Lower leg skin (tissue), 4 donors: ENCODE measurements around the gene ATP13A1. TPM values are rescaled to one million over a fixed set of nuclear protein-coding genes. Genes with fewer than 3 reads are reported as not detected.
"Not testable (repeated sequence)": the region's sequence is repeated elsewhere in the genome, so short reads cannot be mapped to it uniquely, and the experiment has no call there.

ENCODE experiments used
- DNase-seq, 2 donors: peaks; one replicate each; pipeline ENCODE4 v3.0.0-alpha.2; 2019; ENCODE audit warnings: low spot score in 2 of 2
- H3K4me3 ChIP-seq: fragments of 200-600 bp; sonication (generic); 2 replicates; pipeline ENCODE4 v1.5.1; 2017; ENCODE audit warnings: mild to moderate bottlenecking, low read depth; ENCODE audit not compliant: poor library complexity, severe bottlenecking
- CTCF ChIP-seq, 3 donors: fragments of 450-650 bp; IDR thresholded peaks; one replicate each; pipeline ENCODE4 v1.5.1; 2016; ENCODE audit warnings: antibody characterized with exemption in 3 of 3, mild to moderate bottlenecking in 3 of 3, moderate library complexity in 2 of 3
- POLR2A ChIP-seq, 2 donors: fragments of 450-650 bp; IDR thresholded peaks; one replicate each; pipeline ENCODE4 v1.6.1; 2016 to 2017; ENCODE audit warnings: antibody characterized with exemption in 2 of 2, mild to moderate bottlenecking in 1 of 2, moderate library complexity in 1 of 2
- WGBS, 2 donors: methylation state at CpG; one replicate each; pipeline ENCODE4 v1.1.5; 2018; 5-methylcytosine and 5-hydroxymethylcytosine counted together
- intact Hi-C: fragments of 100-400 bp; cut with DNase I; formaldehyde crosslinking; loops from one replicate; pipeline ENCODE4 v1.15.0; 2023; ENCODE audit warnings: low total_unique reads
- total RNA-seq, 4 donors: library from RNA; depleted of rRNA; stranded (reverse); fragments of >200 nt; gene quantifications; one replicate each; pipeline ENCODE4 v1.1.0, GENCODE V29; 2016

The ATP13A1 gene
- total RNA-seq, 4 donors from 2014 or later, result 60.8 to 162 (median 109) TPM

GRCh38 chr19:19602136-19602712, 61.3 kb downstream of the ATP13A1 start:
- intact Hi-C loops, result no loop called here
- H3K4me3 ChIP-seq, result no peak overlapping the region
- no peak for DNase-seq
- 75 to 78% methylated on average over 9 of the region's 9 CpGs for WGBS, 2 donors
- TF ChIP-seq POLR2A (IDR thresholded peaks at IDR 0.05) (no peak), CTCF (IDR thresholded peaks at IDR 0.05) (no peak)

GRCh38 chr19:19600793-19601330, 62.6 kb downstream of the ATP13A1 start:
- TF ChIP-seq POLR2A (IDR thresholded peaks at IDR 0.05) (no peak), CTCF (IDR thresholded peaks at IDR 0.05) (no peak)
- intact Hi-C loops, result no loop called here

GRCh38 chr19:19598728-19599451, 64.6 kb downstream of the ATP13A1 start:
- H3K4me3 ChIP-seq, intact Hi-C loops, DNase-seq: not testable (repeated sequence)
- WGBS, 2 donors, result 86 to 89% methylated on average over 20 of the region's 20 CpGs

More at GRCh38 chr19:19600793-19601330, 62.6 kb downstream of the ATP13A1 start:
- DNase-seq, result no peak
- WGBS, 2 donors, result 76 to 80% methylated on average over 1 of the region's 1 CpG
- H3K4me3 ChIP-seq, result no peak overlapping the region

GRCh38 chr19:19597809-19598306, 65.6 kb downstream of the ATP13A1 start:
- no peak for DNase-seq
- no peak overlapping the region for H3K4me3 ChIP-seq
- intact Hi-C loops, result no loop called here
- no peak for TF ChIP-seq CTCF (IDR thresholded peaks at IDR 0.05)
- TF ChIP-seq POLR2A (IDR thresholded peaks at IDR 0.05), result no peak
- 77 to 83% methylated on average over 8 of the region's 8 CpGs for WGBS, 2 donors

Other genes with a start within 250 kb of the ATP13A1 start
- 1 to 10 TPM; 4.0 to 8.9 (median 6.7) TPM for gene TSSK6, start 148.1 kb downstream of the ATP13A1 start, total RNA-seq
- 100 to 1,000 TPM in 2 of 4 donors, 10 to 100 TPM in 2; 31.4 to 179 (median 108) TPM for gene NDUFA13, start 147.5 kb downstream of the ATP13A1 start, total RNA-seq
- 1 to 10 TPM in 1 of 4 donors, under 1 TPM in 3; 0.15 to 2.8 (median 0.49) TPM for gene YJEFN3, start 134.8 kb downstream of the ATP13A1 start, total RNA-seq
- 1 to 10 TPM in 1 of 4 donors, under 1 TPM in 1, not detected in 2; 0.17 to 1.4 TPM for gene CILP2, start 125.4 kb downstream of the ATP13A1 start, total RNA-seq
- gene PBX4, start 45.0 kb downstream of the ATP13A1 start, total RNA-seq, result 10 to 100 TPM in 1 of 4 donors, 1 to 10 TPM in 3; 3.8 to 15.8 (median 5.9) TPM
- gene LPAR2, start 35.5 kb downstream of the ATP13A1 start, total RNA-seq, result 10 to 100 TPM; 16.5 to 31.6 (median 28.2) TPM
- gene GMIP, start 20.0 kb downstream of the ATP13A1 start, total RNA-seq, result 10 to 100 TPM in 3 of 4 donors, 1 to 10 TPM in 1; 6.4 to 21.0 (median 19.1) TPM
- gene ZNF101, start 5.2 kb upstream of the ATP13A1 start, total RNA-seq, result 10 to 100 TPM in 1 of 4 donors, 1 to 10 TPM in 3; 4.5 to 18.6 (median 7.2) TPM
- gene ZNF14, start 69.4 kb upstream of the ATP13A1 start, total RNA-seq, result 1 to 10 TPM; 6.9 to 9.4 (median 8.1) TPM
- 10 to 100 TPM; 19.9 to 44.5 (median 28.0) TPM for gene ZNF506, start 158.1 kb upstream of the ATP13A1 start, total RNA-seq
- gene ZNF253, start 202.2 kb upstream of the ATP13A1 start, total RNA-seq, result 1 to 10 TPM; 4.7 to 7.5 (median 7.0) TPM
- 1 to 10 TPM; 3.4 to 4.7 (median 4.0) TPM for gene ZNF93, start 237.3 kb upstream of the ATP13A1 start, total RNA-seq